ENCODE measurements around the gene AUTS2. TPM values are rescaled to one million over a fixed set of nuclear protein-coding genes. Genes with fewer than 3 reads are reported as not detected.

Gene AUTS2
- total and polyA plus RNA-seq, 2 donors (not counting 1 experiment from before 2014, with no cell fraction given): 0.60 to 9.1 TPM

- no peaks in the 10 kb centered on the region for H4K20me1 ChIP-seq (ENCODE audit: control insufficient read depth, extremely low read depth, insufficient read depth, low read length)
- no peak overlapping the region for H3K4me2 ChIP-seq (ENCODE audit: extremely low read depth, insufficient read depth, low read length)
- H3K4me3 ChIP-seq (replicated peaks in 1 of 4; ENCODE audit: control extremely low read depth in 1 of 4, insufficient read depth in 1 of 4, low read depth in 3 of 4, low read length in 4 of 4): no peak overlapping the region
- no peak overlapping the region for H3K9ac ChIP-seq (ENCODE audit: insufficient read depth, low read length)
- no peaks in the 10 kb centered on the region for H3K4me1 ChIP-seq (ENCODE audit: control insufficient read depth, extremely low read depth, insufficient read depth, low read length)
- no peaks in the 10 kb centered on the region for H3K36me3 ChIP-seq (ENCODE audit: control insufficient read depth, insufficient read depth, low read length)
- H3K27me3 ChIP-seq (ENCODE audit: control insufficient read depth, insufficient read depth, low read length): no peaks in the 10 kb centered on the region
- no peaks in the 10 kb centered on the region for H3K79me2 ChIP-seq (ENCODE audit: control insufficient read depth, insufficient read depth, low read length)
- no peak overlapping the region for H3K27ac ChIP-seq (ENCODE audit: insufficient read depth, low read length)
- H2AFZ ChIP-seq (ENCODE audit: low read length): no peak overlapping the region
- no peak for TF ChIP-seq EZH2 (IDR thresholded peaks at IDR 0.05; ENCODE audit: low read length, missing control alignments)
- TF ChIP-seq CTCF (conservative IDR thresholded peaks at IDR 0.05 in 1 of 2, IDR thresholded peaks at IDR 0.05 in 1 of 2; ENCODE audit: low read depth in 1 of 2, low read length in 2 of 2): no peak
- H3K9me3 ChIP-seq (ENCODE audit: control insufficient read depth, insufficient read depth, low read depth, low read length): no peaks in the 10 kb centered on the region
- peak; percentile 59 to 72 for DNase-seq (ENCODE audit: low read depth in 2 of 2)
Measured at GRCh38 chr7:69739931-69740431, 141.7 kb downstream of the AUTS2 start.

- Histone ChIP-seq H3K4me3 (replicated peaks in 1 of 4; ENCODE audit: control extremely low read depth in 1 of 4, insufficient read depth in 1 of 4, low read depth in 3 of 4, low read length in 4 of 4) (no peak overlapping the region), H4K20me1 (ENCODE audit: control insufficient read depth, extremely low read depth, insufficient read depth, low read length) (no peaks in the 10 kb centered on the region), H3K9ac (ENCODE audit: insufficient read depth, low read length) (no peak overlapping the region), H3K27ac (ENCODE audit: insufficient read depth, low read length) (no peak overlapping the region), H3K4me1 (ENCODE audit: control insufficient read depth, extremely low read depth, insufficient read depth, low read length) (no peaks in the 10 kb centered on the region), H3K27me3 (ENCODE audit: control insufficient read depth, insufficient read depth, low read length) (no peaks in the 10 kb centered on the region), H3K36me3 (ENCODE audit: control insufficient read depth, insufficient read depth, low read length) (no peaks in the 10 kb centered on the region), H3K9me3 (ENCODE audit: control insufficient read depth, insufficient read depth, low read depth, low read length) (no peaks in the 10 kb centered on the region), H3K79me2 (ENCODE audit: control insufficient read depth, insufficient read depth, low read length) (no peaks in the 10 kb centered on the region), H2AFZ (ENCODE audit: low read length) (no peak overlapping the region), H3K4me2 (ENCODE audit: extremely low read depth, insufficient read depth, low read length) (no peak overlapping the region)
- TF ChIP-seq CTCF (conservative IDR thresholded peaks at IDR 0.05 in 1 of 2, IDR thresholded peaks at IDR 0.05 in 1 of 2; ENCODE audit: low read depth in 1 of 2, low read length in 2 of 2) (no peak), EZH2 (IDR thresholded peaks at IDR 0.05; ENCODE audit: low read length, missing control alignments) (no peak)
- no peak for DNase-seq (ENCODE audit: low read depth in 2 of 2)
Measured at GRCh38 chr7:69742237-69742636, 144.0 kb downstream of the AUTS2 start.

- Histone ChIP-seq H3K79me2 (ENCODE audit: control insufficient read depth, insufficient read depth, low read length) (no peaks in the 10 kb centered on the region), H3K36me3 (ENCODE audit: control insufficient read depth, insufficient read depth, low read length) (no peaks in the 10 kb centered on the region), H2AFZ (ENCODE audit: low read length) (no peak overlapping the region), H3K4me3 (replicated peaks in 1 of 4; ENCODE audit: control extremely low read depth in 1 of 4, insufficient read depth in 1 of 4, low read depth in 3 of 4, low read length in 4 of 4) (no peak overlapping the region), H3K4me1 (ENCODE audit: control insufficient read depth, extremely low read depth, insufficient read depth, low read length) (no peaks in the 10 kb centered on the region), H3K9me3 (ENCODE audit: control insufficient read depth, insufficient read depth, low read depth, low read length) (no peaks in the 10 kb centered on the region), H3K9ac (ENCODE audit: insufficient read depth, low read length) (no peak overlapping the region), H4K20me1 (ENCODE audit: control insufficient read depth, extremely low read depth, insufficient read depth, low read length) (no peaks in the 10 kb centered on the region), H3K4me2 (ENCODE audit: extremely low read depth, insufficient read depth, low read length) (no peak overlapping the region), H3K27ac (ENCODE audit: insufficient read depth, low read length) (no peak overlapping the region), H3K27me3 (ENCODE audit: control insufficient read depth, insufficient read depth, low read length) (no peaks in the 10 kb centered on the region)
- TF ChIP-seq EZH2 (IDR thresholded peaks at IDR 0.05; ENCODE audit: low read length, missing control alignments) (no peak), CTCF (conservative IDR thresholded peaks at IDR 0.05 in 1 of 2, IDR thresholded peaks at IDR 0.05 in 1 of 2; ENCODE audit: low read depth in 1 of 2, low read length in 2 of 2) (no peak)
- no peak for DNase-seq (ENCODE audit: low read depth in 2 of 2)
Measured at GRCh38 chr7:69743436-69743835, 145.2 kb downstream of the AUTS2 start.
